H9 (cell line): ENCODE measurements around the gene STX1A. TPM values are rescaled to one million over a fixed set of nuclear protein-coding genes. Genes with fewer than 3 reads are reported as not detected.

Source experiments
- DNase-seq: peaks from one replicate; pipeline ENCODE4 v3.0.0-alpha.2; 2017
- H2AFZ ChIP-seq: one replicate; pipeline ENCODE4 v1.6.1; 2013; ENCODE audit warnings: mild to moderate bottlenecking, low read length, control low read depth, moderate library complexity
- H2AK5ac ChIP-seq: 2 replicates; pipeline ENCODE4 v1.6.1; 2013; ENCODE audit warnings: low read length, control low read depth, mixed read lengths; ENCODE audit not compliant: insufficient read length
- H2BK120ac ChIP-seq: one replicate; pipeline ENCODE4 v1.6.1; 2013; ENCODE audit warnings: low read depth, mild to moderate bottlenecking, low read length, control low read depth, inconsistent platforms; ENCODE audit not compliant: poor library complexity, severe bottlenecking
- H2BK12ac ChIP-seq: 2 replicates; pipeline ENCODE4 v1.6.1; 2013; ENCODE audit warnings: low read length, control low read depth, mixed read lengths, low read depth; ENCODE audit not compliant: insufficient read length
- H2BK15ac ChIP-seq: 2 replicates; pipeline ENCODE4 v1.6.1; 2013; ENCODE audit warnings: low read depth, low read length, control low read depth
- H2BK20ac ChIP-seq: one replicate; pipeline ENCODE4 v1.6.1; 2013; ENCODE audit warnings: low read depth, mild to moderate bottlenecking, low read length, control low read depth, inconsistent platforms; ENCODE audit not compliant: poor library complexity, severe bottlenecking
- H2BK5ac ChIP-seq: 2 replicates; pipeline ENCODE4 v1.6.1; 2013; ENCODE audit warnings: low read length, control low read depth, mixed read lengths; ENCODE audit not compliant: insufficient read length
- H3K14ac ChIP-seq: 2 replicates; pipeline ENCODE4 v1.6.1; 2013; ENCODE audit warnings: low read length, control low read depth; ENCODE audit not compliant: insufficient read depth
- H3K18ac ChIP-seq: 2 replicates; pipeline ENCODE4 v1.6.1; 2013; ENCODE audit warnings: low read depth, mild to moderate bottlenecking, mixed read lengths, low read length, control low read depth; ENCODE audit not compliant: insufficient read length
- H3K23ac ChIP-seq: 2 replicates; pipeline ENCODE4 v1.6.1; 2013; ENCODE audit warnings: low read length, control low read depth, mixed read lengths, low read depth; ENCODE audit not compliant: insufficient read length
- H3K23me2 ChIP-seq: 2 replicates; pipeline ENCODE4 v1.6.1; 2013; ENCODE audit warnings: low read depth, mild to moderate bottlenecking, mixed read lengths, low read length, control low read depth; ENCODE audit not compliant: insufficient read length, poor library complexity, severe bottlenecking
- H3K27ac ChIP-seq: 2 replicates; pipeline ENCODE4 v1.5.1; 2013; ENCODE audit warnings: low read length, control low read depth, mixed read lengths, low read depth; ENCODE audit not compliant: insufficient read length
- H3K27me3 ChIP-seq: 2 replicates; pipeline ENCODE4 v1.6.1; 2013; ENCODE audit warnings: low read length, control low read depth, inconsistent platforms; ENCODE audit not compliant: insufficient read depth
- H3K4ac ChIP-seq: 2 replicates; pipeline ENCODE4 v1.6.1; 2013; ENCODE audit warnings: low read depth, mild to moderate bottlenecking, control low read depth, inconsistent platforms, low read length, moderate library complexity
- H3K4me1 ChIP-seq: 2 replicates; pipeline ENCODE4 v1.6.1; 2013; ENCODE audit warnings: low read length, control low read depth, inconsistent platforms; ENCODE audit not compliant: insufficient read depth
- H3K4me2 ChIP-seq: 2 replicates; pipeline ENCODE4 v1.6.1; 2013; ENCODE audit warnings: low read length, control low read depth, mixed read lengths; ENCODE audit not compliant: insufficient read length, insufficient read depth
- H3K56ac ChIP-seq: 2 replicates; pipeline ENCODE4 v1.6.1; 2013; ENCODE audit warnings: low read depth, mild to moderate bottlenecking, mixed read lengths, low read length, control low read depth; ENCODE audit not compliant: insufficient read length
- H3K79me1 ChIP-seq: 2 replicates; pipeline ENCODE4 v1.6.1; 2013; ENCODE audit warnings: low read depth, mild to moderate bottlenecking, moderate library complexity, low read length, control low read depth, inconsistent platforms; ENCODE audit not compliant: insufficient read depth, poor library complexity, severe bottlenecking
- H3K79me2 ChIP-seq: 2 replicates; pipeline ENCODE4 v1.6.1; 2013; ENCODE audit warnings: low read length, control low read depth, inconsistent platforms; ENCODE audit not compliant: insufficient read depth
- H3K9ac ChIP-seq: 2 replicates; pipeline ENCODE4 v1.6.1; 2013; ENCODE audit warnings: low read length, control low read depth, mixed read lengths; ENCODE audit not compliant: insufficient read length; ENCODE audit errors: extremely low read depth
- H3K9me3 ChIP-seq: one replicate; pipeline ENCODE4 v1.6.1; 2013; ENCODE audit warnings: low read depth, low read length, inconsistent platforms; ENCODE audit not compliant: control insufficient read depth
- H3T11ph ChIP-seq: one replicate; pipeline ENCODE4 v1.6.1; 2013; ENCODE audit warnings: mild to moderate bottlenecking, low read length, control low read depth, inconsistent platforms
- H4K20me1 ChIP-seq: one replicate; pipeline ENCODE4 v1.6.1; 2013; ENCODE audit not compliant: control insufficient read depth, insufficient read length, insufficient read depth
- H4K5ac ChIP-seq: 2 replicates; pipeline ENCODE4 v1.6.1; 2013; ENCODE audit warnings: low read depth, mild to moderate bottlenecking, mixed read lengths, low read length, control low read depth; ENCODE audit not compliant: insufficient read length
- H4K8ac ChIP-seq: replicated peaks from 2 replicates; pipeline ENCODE4 v1.6.1; 2013; ENCODE audit warnings: low read length, control low read depth, mixed read lengths, low read depth; ENCODE audit not compliant: insufficient read length
- H4K91ac ChIP-seq: 2 replicates; pipeline ENCODE4 v1.6.1; 2013; ENCODE audit warnings: low read depth, mild to moderate bottlenecking, moderate library complexity, mixed read lengths, low read length, control low read depth; ENCODE audit not compliant: insufficient read length
- H3K27ac Mint-ChIP-seq, 3 experiments: 2 replicates in 2 of 3; 3 replicates in 1 of 3; pipeline ENCODE4 v1.8.0; 2020 to 2021; ENCODE audit warnings: mixed read lengths in 3 of 3, mild to moderate bottlenecking in 1 of 3, moderate library complexity in 1 of 3
- H3K27me3 Mint-ChIP-seq: 2 replicates; pipeline ENCODE4 v1.8.0; 2021; ENCODE audit warnings: low read depth, mild to moderate bottlenecking, moderate library complexity, mixed read lengths
- H3K36me3 Mint-ChIP-seq, 3 experiments: 2 replicates in 2 of 3; 3 replicates in 1 of 3; pipeline ENCODE4 v1.8.0; 2020 to 2021; ENCODE audit warnings: low read depth in 3 of 3, mixed read lengths in 3 of 3; ENCODE audit not compliant: insufficient read depth in 1 of 3
- H3K4me1 Mint-ChIP-seq, 2 experiments: 2 replicates each; pipeline ENCODE4 v1.8.0; 2020; ENCODE audit warnings: mixed read lengths in 2 of 2
- H3K4me3 Mint-ChIP-seq, 2 experiments: 2 replicates in 1 of 2; 3 replicates in 1 of 2; pipeline ENCODE4 v1.8.0; 2020 to 2021; ENCODE audit warnings: mild to moderate bottlenecking in 2 of 2, mixed read lengths in 2 of 2, moderate library complexity in 1 of 2
- H3K9me3 Mint-ChIP-seq, 2 experiments: 2 replicates in 1 of 2; 3 replicates in 1 of 2; pipeline ENCODE4 v1.8.0; 2020; ENCODE audit warnings: mild to moderate bottlenecking in 2 of 2, mixed read lengths in 2 of 2, moderate library complexity in 1 of 2
- CTCF ChIP-seq: fragments of 200-600 bp; sonication (generic); conservative IDR thresholded peaks from 3 replicates; pipeline ENCODE4 v1.8.0; 2021; ENCODE audit warnings: antibody characterized with exemption, mild to moderate bottlenecking
- WGBS: extraction: QIAGEN DNeasy Blood & Tissue Kit; methylation state at CpG from one replicate; pipeline ENCODE4 v1.1.7; 2013; ENCODE audit warnings: missing lambda C conversion rate, low lambda C conversion rate, mixed read lengths; ENCODE audit not compliant: insufficient read length; ENCODE audit errors: extremely low coverage; 5-methylcytosine and 5-hydroxymethylcytosine counted together
- total RNA-seq: library from RNA; stranded (reverse); gene quantifications from 2 replicates; pipeline ENCODE4 v1.2.1, GENCODE V29; 2021

STX1A gene
- total RNA-seq, 1 experiment from 2014 or later: 10.1 TPM

GRCh38 chr7:73702665-73703064, 16.8 kb downstream of the STX1A start:
- no peak for TF ChIP-seq CTCF
- no peaks in the 10 kb centered on the region; the same call in 1 of the 2 replicates for H3K4me1 ChIP-seq
- no CpG with 5 or more reads among the region's 18 CpGs for WGBS
- no peak overlapping the region for H3K4me3 Mint-ChIP-seq
- no peak overlapping the region for H3K23ac ChIP-seq
- no peak overlapping the region for H3K4me2 ChIP-seq
- H2BK120ac ChIP-seq: no peak overlapping the region
- no peak overlapping the region for H4K8ac ChIP-seq
- no peak overlapping the region for H3K14ac ChIP-seq
- no peak overlapping the region for H3T11ph ChIP-seq
- no peaks in the 10 kb centered on the region for H3K27me3 ChIP-seq
- peaks cover 2% of the 10 kb centered on the region for H3K23me2 ChIP-seq
- H3K79me2 ChIP-seq: no peaks in the 10 kb centered on the region
- H2BK15ac ChIP-seq: no peak overlapping the region
- H3K18ac ChIP-seq: no peak overlapping the region
- no peaks in the 10 kb centered on the region for H3K79me1 ChIP-seq
- no peak overlapping the region for H3K4ac ChIP-seq
- H2AFZ ChIP-seq: no peak overlapping the region
- H2BK12ac ChIP-seq: no peak overlapping the region
- H2AK5ac ChIP-seq: no peak overlapping the region
- H4K91ac ChIP-seq: no peak overlapping the region
- H2BK20ac ChIP-seq: no peak overlapping the region
- H3K4me1 Mint-ChIP-seq: peaks cover 9 to 38% of the 10 kb centered on the region in 2 experiments
- peaks cover 2% of the 10 kb centered on the region for H3K27me3 Mint-ChIP-seq
- no peaks in the 10 kb centered on the region for H4K20me1 ChIP-seq
- H3K56ac ChIP-seq: no peak overlapping the region
- no peak overlapping the region for H3K9ac ChIP-seq
- H3K27ac Mint-ChIP-seq: no peak overlapping the region
- no peaks in the 10 kb centered on the region for H3K9me3 Mint-ChIP-seq
- H3K36me3 Mint-ChIP-seq: peaks cover 16 to 35% (median 28%) of the 10 kb centered on the region in 3 experiments
- H3K9me3 ChIP-seq: no peaks in the 10 kb centered on the region
- DNase-seq: no peak
- H2BK5ac ChIP-seq: no peak overlapping the region
- no peak overlapping the region for H4K5ac ChIP-seq
- H3K27ac ChIP-seq: no peak overlapping the region
